ENCODE results near the gene PLCB2. TPM values are rescaled to one million over a fixed set of nuclear protein-coding genes. Genes with fewer than 3 reads are reported as not detected.

Gene PLCB2
- total and polyA plus RNA-seq, 2 donors (not counting 1 experiment from before 2014, with no cell fraction given) = 166 to 312 TPM

DNA sequence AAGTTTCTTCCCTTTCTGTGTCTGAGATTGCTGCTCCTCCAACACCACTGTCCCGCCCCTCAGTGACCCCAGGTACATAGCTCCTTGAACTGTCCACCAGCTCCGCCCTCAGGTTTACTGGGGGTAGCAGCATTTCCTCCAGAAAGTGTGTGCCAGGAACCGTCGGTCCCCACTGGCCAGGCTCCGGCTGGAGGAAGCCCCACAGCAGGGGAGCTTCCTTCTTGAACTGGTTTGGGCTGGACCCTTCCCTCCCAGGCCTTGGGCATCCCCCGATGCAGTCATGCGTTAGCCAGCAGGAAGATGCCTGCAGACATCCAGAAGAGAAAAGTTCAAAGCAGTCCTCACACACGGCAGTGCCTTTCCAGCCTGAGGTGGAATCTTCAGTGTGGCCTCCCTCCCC is 49.2 kb downstream of the PLCB2 start:
- H3K9ac ChIP-seq (ENCODE audit: low read length) = no peak overlapping the region
- CTCF ChIA-PET = interaction anchor here (1.7 kb wide), 1 partner anchor 15 kb away, joined by 5 read pairs; no protein-coding TSS in a partner anchor
- 60% methylated on average over 8 of the region's 8 CpGs for WGBS (ENCODE audit: insufficient coverage)
- H3K4me3 ChIP-seq (ENCODE audit: control extremely low read depth in 1 of 5, extremely low read depth in 1 of 5, insufficient read depth in 1 of 5, low read depth in 2 of 5, low read length in 4 of 5) = no peak overlapping the region
- Mint-ChIP-seq H3K4me3 (no peak overlapping the region), H3K27me3 (peaks cover 12% of the 10 kb centered on the region), H3K9me3 (ENCODE audit: insufficient read depth) (no peaks in the 10 kb centered on the region), H3K27ac (no peak overlapping the region), H3K4me1 (peaks cover 5% of the 10 kb centered on the region)
- DNase-seq (no peak), ATAC-seq (ENCODE audit: low read depth) (no peak)
- TF ChIP-seq, protein P1, sequence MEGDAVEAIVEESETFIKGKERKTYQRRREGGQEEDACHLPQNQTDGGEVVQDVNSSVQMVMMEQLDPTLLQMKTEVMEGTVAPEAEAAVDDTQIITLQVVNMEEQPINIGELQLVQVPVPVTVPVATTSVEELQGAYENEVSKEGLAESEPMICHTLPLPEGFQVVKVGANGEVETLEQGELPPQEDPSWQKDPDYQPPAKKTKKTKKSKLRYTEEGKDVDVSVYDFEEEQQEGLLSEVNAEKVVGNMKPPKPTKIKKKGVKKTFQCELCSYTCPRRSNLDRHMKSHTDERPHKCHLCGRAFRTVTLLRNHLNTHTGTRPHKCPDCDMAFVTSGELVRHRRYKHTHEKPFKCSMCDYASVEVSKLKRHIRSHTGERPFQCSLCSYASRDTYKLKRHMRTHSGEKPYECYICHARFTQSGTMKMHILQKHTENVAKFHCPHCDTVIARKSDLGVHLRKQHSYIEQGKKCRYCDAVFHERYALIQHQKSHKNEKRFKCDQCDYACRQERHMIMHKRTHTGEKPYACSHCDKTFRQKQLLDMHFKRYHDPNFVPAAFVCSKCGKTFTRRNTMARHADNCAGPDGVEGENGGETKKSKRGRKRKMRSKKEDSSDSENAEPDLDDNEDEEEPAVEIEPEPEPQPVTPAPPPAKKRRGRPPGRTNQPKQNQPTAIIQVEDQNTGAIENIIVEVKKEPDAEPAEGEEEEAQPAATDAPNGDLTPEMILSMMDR (IDR thresholded peaks at IDR 0.05) = no peak
- TF ChIP-seq EZH2 (IDR thresholded peaks at IDR 0.05; ENCODE audit: borderline replicate concordance, insufficient read depth, low read depth, low read length, poor library complexity, severe bottlenecking) = no peak
- H3K9me3 ChIP-seq (ENCODE audit: control extremely low read depth in 1 of 3, control insufficient read depth in 2 of 3, insufficient read depth in 1 of 3, low read length in 2 of 3) = peaks cover 0 to under 1% (median 0%) of the 10 kb centered on the region in 3 donors
- H3K79me2 ChIP-seq (ENCODE audit: control insufficient read depth, insufficient read depth, low read length) = no peaks in the 10 kb centered on the region
- no peak overlapping the region for H2AFZ ChIP-seq (ENCODE audit: insufficient read depth, low read depth, low read length, poor library complexity, severe bottlenecking)
- no peaks in the 10 kb centered on the region for H4K20me1 ChIP-seq (ENCODE audit: control insufficient read depth, insufficient read depth, low read length, poor library complexity, severe bottlenecking)
- H3K4me1 ChIP-seq (ENCODE audit: control insufficient read depth in 2 of 2, insufficient read depth in 2 of 2, low read length in 2 of 2) = peaks cover 2% of the 10 kb centered on the region in 2 donors
- no peak overlapping the region for H3K4me2 ChIP-seq (replicated peaks; ENCODE audit: low read depth, low read length, poor library complexity, severe bottlenecking)
- intact Hi-C loops (cut with micrococcal nuclease) = no loop called here
- no peak overlapping the region for H3K27ac ChIP-seq (ENCODE audit: low read length in 2 of 2)
- peaks cover 0 to 7% (median 2%) of the 10 kb centered on the region in 4 experiments for H3K27me3 ChIP-seq (replicated peaks in 1 of 4; ENCODE audit: control extremely low read depth in 1 of 4, control insufficient read depth in 3 of 4, insufficient read depth in 4 of 4, low read length in 3 of 4)
- H3K36me3 ChIP-seq (replicated peaks in 1 of 2; ENCODE audit: control extremely low read depth in 1 of 2, control insufficient read depth in 1 of 2, extremely low read depth in 1 of 2, insufficient read depth in 2 of 2, low read length in 1 of 2) = no peaks in the 10 kb centered on the region
- POLR2A ChIA-PET = interaction anchor here (0.6 kb wide), 1 partner anchor 152 kb away, joined by 3 read pairs; no protein-coding TSS in a partner anchor

DNA sequence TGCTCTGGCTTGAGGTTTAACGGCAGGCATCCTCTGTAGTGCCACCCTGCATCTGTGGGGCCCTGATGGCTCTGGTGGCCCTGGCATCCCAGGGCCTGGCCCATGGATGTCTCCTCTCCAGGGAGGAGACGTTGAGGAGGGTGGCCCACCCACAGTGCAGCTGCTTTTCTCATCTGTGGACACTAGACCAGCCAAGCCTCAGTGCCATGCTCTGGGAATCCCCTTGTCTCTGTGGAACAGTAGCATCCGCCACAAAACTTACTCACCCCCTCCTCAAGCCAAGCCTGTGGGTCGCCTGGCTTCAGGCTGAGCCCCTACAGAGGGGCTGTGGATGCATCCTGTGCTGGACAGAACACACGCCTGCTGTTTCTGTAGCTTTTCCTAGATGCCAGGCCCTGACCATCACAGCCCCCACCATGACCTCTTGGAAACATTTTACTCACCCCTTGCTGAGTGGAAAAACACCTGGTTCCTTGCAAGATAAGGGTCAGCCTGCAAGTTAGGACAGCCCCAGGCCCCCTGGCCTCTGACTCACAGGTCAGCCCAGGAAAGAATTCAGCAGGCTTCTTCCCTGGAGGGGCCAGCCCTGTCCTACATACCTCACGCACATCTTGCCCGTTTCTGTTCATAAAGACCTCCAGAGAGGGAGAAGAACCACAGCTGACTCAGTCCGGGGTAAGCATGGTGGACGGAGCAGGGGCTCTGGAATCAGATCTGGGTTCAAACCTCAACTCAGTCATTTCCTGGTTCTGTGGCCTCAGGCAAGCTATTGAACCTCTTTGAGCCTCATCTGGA is 49.9 kb downstream of the PLCB2 start:
- no peak overlapping the region for H3K4me3 ChIP-seq (ENCODE audit: control extremely low read depth in 1 of 5, extremely low read depth in 1 of 5, insufficient read depth in 1 of 5, low read depth in 2 of 5, low read length in 4 of 5)
- no peak overlapping the region for H3K27ac ChIP-seq (ENCODE audit: low read length in 2 of 2)
- H3K27me3 ChIP-seq (replicated peaks in 1 of 4; ENCODE audit: control extremely low read depth in 1 of 4, control insufficient read depth in 3 of 4, insufficient read depth in 4 of 4, low read length in 3 of 4) = peaks cover 0 to 14% (median 6%) of the 10 kb centered on the region in 4 experiments
- CTCF ChIA-PET = interaction anchor here (0.9 to 1.7 kb wide), 2 partner anchors 16 kb away, joined by 3 to 5 read pairs; no protein-coding TSS in a partner anchor
- peaks cover 10% of the 10 kb centered on the region for H3K4me1 Mint-ChIP-seq
- intact Hi-C loops (cut with micrococcal nuclease) = no loop called here
- DNase-seq = no peak
- no peaks in the 10 kb centered on the region for H3K36me3 ChIP-seq (replicated peaks in 1 of 2; ENCODE audit: control extremely low read depth in 1 of 2, control insufficient read depth in 1 of 2, extremely low read depth in 1 of 2, insufficient read depth in 2 of 2, low read length in 1 of 2)
- peaks cover 9% of the 10 kb centered on the region in 2 donors for H3K4me1 ChIP-seq (ENCODE audit: control insufficient read depth in 2 of 2, insufficient read depth in 2 of 2, low read length in 2 of 2)
- no peak for TF ChIP-seq EZH2 (IDR thresholded peaks at IDR 0.05; ENCODE audit: borderline replicate concordance, insufficient read depth, low read depth, low read length, poor library complexity, severe bottlenecking)
- TF ChIP-seq, protein P1 (IDR thresholded peaks at IDR 0.05) = no peak
- no peak overlapping the region for H2AFZ ChIP-seq (ENCODE audit: insufficient read depth, low read depth, low read length, poor library complexity, severe bottlenecking)
- H3K9ac ChIP-seq (ENCODE audit: low read length) = no peak overlapping the region
- H3K27ac Mint-ChIP-seq = no peak overlapping the region
- H3K4me3 Mint-ChIP-seq = no peak overlapping the region
- peaks cover 18% of the 10 kb centered on the region for H3K27me3 Mint-ChIP-seq
- H3K4me2 ChIP-seq (replicated peaks; ENCODE audit: low read depth, low read length, poor library complexity, severe bottlenecking) = no peak overlapping the region
- no peaks in the 10 kb centered on the region for H4K20me1 ChIP-seq (ENCODE audit: control insufficient read depth, insufficient read depth, low read length, poor library complexity, severe bottlenecking)
- 78% methylated on average over 8 of the region's 9 CpGs for WGBS (ENCODE audit: insufficient coverage)
- POLR2A ChIA-PET = interaction anchor here (0.6 kb wide), 1 partner anchor 152 kb away, joined by 3 read pairs; no protein-coding TSS in a partner anchor
- no peaks in the 10 kb centered on the region for H3K9me3 Mint-ChIP-seq (ENCODE audit: insufficient read depth)
- ATAC-seq (ENCODE audit: low read depth) = no peak
- peaks cover 0 to 6% (median 0%) of the 10 kb centered on the region in 3 donors for H3K9me3 ChIP-seq (ENCODE audit: control extremely low read depth in 1 of 3, control insufficient read depth in 2 of 3, insufficient read depth in 1 of 3, low read length in 2 of 3)
- H3K79me2 ChIP-seq (ENCODE audit: control insufficient read depth, insufficient read depth, low read length) = no peaks in the 10 kb centered on the region
